CD4-positive, alpha-beta memory T cell (primary cell): Measurements from ENCODE around the gene SLC4A5. TPM values are rescaled to one million over a fixed set of nuclear protein-coding genes. Genes with fewer than 3 reads are reported as not detected.
A peak's percentile ranks its signal among the peaks of the same experiment; 100 is the strongest.

Experiments used
- CTCF ChIA-PET: fragments of 350-600 bp; sonication (Branson Sonifier 250); formaldehyde crosslinking; loops from one replicate; lab custom pipeline; 2021; ENCODE audit warnings: inconsistent platforms; ENCODE audit not compliant: partially characterized antibody; lab: Charles Lee
- POLR2A ChIA-PET: fragments of 350-600 bp; sonication (Branson Sonifier 250); formaldehyde crosslinking; loops from one replicate; lab custom pipeline; 2021; ENCODE audit not compliant: partially characterized antibody; lab: Charles Lee
- DNase-seq, 5 donors: peaks; one replicate each; pipeline versions ENCODE4 v3.0.0 to v3.0.0-alpha.2; 2020 to 2022; ENCODE audit warnings: mixed read lengths in 1 of 5
- H3K27ac ChIP-seq: one replicate; pipeline ENCODE4 v1.7.0; 2013; ENCODE audit warnings: low read depth, low read length
- H3K27me3 ChIP-seq: 2 replicates; pipeline ENCODE4 v1.7.0; 2013; ENCODE audit warnings: mild to moderate bottlenecking, low read length, moderate library complexity; ENCODE audit not compliant: insufficient read depth
- H3K36me3 ChIP-seq: 2 replicates; pipeline ENCODE4 v1.7.0; 2013; ENCODE audit warnings: mild to moderate bottlenecking, low read length, moderate library complexity; ENCODE audit not compliant: insufficient read depth
- H3K4me1 ChIP-seq: 2 replicates; pipeline ENCODE4 v1.7.0; 2013; ENCODE audit warnings: mild to moderate bottlenecking, low read length, moderate library complexity; ENCODE audit not compliant: insufficient read depth
- H3K4me3 ChIP-seq, 2 donors: one replicate each; pipeline ENCODE4 v1.7.0; 2013; ENCODE audit warnings: low read length in 2 of 2, mild to moderate bottlenecking in 1 of 2
- H3K9me3 ChIP-seq, 2 donors: one replicate each; pipeline ENCODE4 v1.7.0; 2013; ENCODE audit warnings: low read length in 2 of 2, control low read depth in 1 of 2; ENCODE audit not compliant: control insufficient read depth in 1 of 2
- H3K27ac Mint-ChIP-seq, 7 donors: one replicate each; pipeline ENCODE4 v1.8.0; 2020 to 2021; ENCODE audit warnings: mixed read lengths in 7 of 7, mild to moderate bottlenecking in 6 of 7, inconsistent platforms in 3 of 7, moderate library complexity in 3 of 7
- H3K27me3 Mint-ChIP-seq, 2 donors: one replicate each; pipeline ENCODE4 v1.8.0; 2020 to 2021; ENCODE audit warnings: mixed read lengths in 2 of 2
- H3K36me3 Mint-ChIP-seq, 2 donors: one replicate each; pipeline ENCODE4 v1.8.0; 2020 to 2021; ENCODE audit warnings: mixed read lengths in 2 of 2, inconsistent platforms in 1 of 2, mild to moderate bottlenecking in 1 of 2
- H3K4me1 Mint-ChIP-seq, 4 donors: one replicate each; pipeline ENCODE4 v1.8.0; 2020 to 2021; ENCODE audit warnings: mixed read lengths in 4 of 4, mild to moderate bottlenecking in 1 of 4
- H3K4me3 Mint-ChIP-seq, 8 donors: one replicate each; pipeline ENCODE4 v1.8.0; 2020 to 2021; ENCODE audit warnings: mixed read lengths in 8 of 8, mild to moderate bottlenecking in 7 of 8, moderate library complexity in 6 of 8, inconsistent platforms in 3 of 8
- H3K9me3 Mint-ChIP-seq, 8 donors: one replicate each; pipeline ENCODE4 v1.8.0; 2020 to 2021; ENCODE audit warnings: mixed read lengths in 8 of 8, mild to moderate bottlenecking in 5 of 8, inconsistent platforms in 3 of 8, moderate library complexity in 1 of 8
- intact Hi-C: fragments of 100-400 bp; cut with micrococcal nuclease; formaldehyde crosslinking; loops from one replicate; pipeline ENCODE4 v1.15.1; 2023
- polyA plus RNA-seq, 2 donors: library from polyadenylated mRNA; unstranded; fragments of 300-500 nt; fragmentation: Illumina TruSeq; gene quantifications; one replicate each; pipeline ENCODE4 v1.2.3, GENCODE V29; 2021
- total RNA-seq, 2 experiments: library from RNA; stranded (reverse); gene quantifications; one replicate each; pipeline ENCODE4 v1.2.3, GENCODE V29; 2021

The SLC4A5 gene, protein sequence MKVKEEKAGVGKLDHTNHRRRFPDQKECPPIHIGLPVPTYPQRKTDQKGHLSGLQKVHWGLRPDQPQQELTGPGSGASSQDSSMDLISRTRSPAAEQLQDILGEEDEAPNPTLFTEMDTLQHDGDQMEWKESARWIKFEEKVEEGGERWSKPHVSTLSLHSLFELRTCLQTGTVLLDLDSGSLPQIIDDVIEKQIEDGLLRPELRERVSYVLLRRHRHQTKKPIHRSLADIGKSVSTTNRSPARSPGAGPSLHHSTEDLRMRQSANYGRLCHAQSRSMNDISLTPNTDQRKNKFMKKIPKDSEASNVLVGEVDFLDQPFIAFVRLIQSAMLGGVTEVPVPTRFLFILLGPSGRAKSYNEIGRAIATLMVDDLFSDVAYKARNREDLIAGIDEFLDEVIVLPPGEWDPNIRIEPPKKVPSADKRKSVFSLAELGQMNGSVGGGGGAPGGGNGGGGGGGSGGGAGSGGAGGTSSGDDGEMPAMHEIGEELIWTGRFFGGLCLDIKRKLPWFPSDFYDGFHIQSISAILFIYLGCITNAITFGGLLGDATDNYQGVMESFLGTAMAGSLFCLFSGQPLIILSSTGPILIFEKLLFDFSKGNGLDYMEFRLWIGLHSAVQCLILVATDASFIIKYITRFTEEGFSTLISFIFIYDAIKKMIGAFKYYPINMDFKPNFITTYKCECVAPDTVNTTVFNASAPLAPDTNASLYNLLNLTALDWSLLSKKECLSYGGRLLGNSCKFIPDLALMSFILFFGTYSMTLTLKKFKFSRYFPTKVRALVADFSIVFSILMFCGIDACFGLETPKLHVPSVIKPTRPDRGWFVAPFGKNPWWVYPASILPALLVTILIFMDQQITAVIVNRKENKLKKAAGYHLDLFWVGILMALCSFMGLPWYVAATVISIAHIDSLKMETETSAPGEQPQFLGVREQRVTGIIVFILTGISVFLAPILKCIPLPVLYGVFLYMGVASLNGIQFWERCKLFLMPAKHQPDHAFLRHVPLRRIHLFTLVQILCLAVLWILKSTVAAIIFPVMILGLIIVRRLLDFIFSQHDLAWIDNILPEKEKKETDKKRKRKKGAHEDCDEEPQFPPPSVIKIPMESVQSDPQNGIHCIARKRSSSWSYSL
- total RNA-seq (10 to 100 TPM; 10.9 to 11.5 TPM), polyA plus RNA-seq (1 to 10 TPM in 1 of 2 donors, under 1 TPM in 1; 0.25 to 3.4 TPM)

DNA sequence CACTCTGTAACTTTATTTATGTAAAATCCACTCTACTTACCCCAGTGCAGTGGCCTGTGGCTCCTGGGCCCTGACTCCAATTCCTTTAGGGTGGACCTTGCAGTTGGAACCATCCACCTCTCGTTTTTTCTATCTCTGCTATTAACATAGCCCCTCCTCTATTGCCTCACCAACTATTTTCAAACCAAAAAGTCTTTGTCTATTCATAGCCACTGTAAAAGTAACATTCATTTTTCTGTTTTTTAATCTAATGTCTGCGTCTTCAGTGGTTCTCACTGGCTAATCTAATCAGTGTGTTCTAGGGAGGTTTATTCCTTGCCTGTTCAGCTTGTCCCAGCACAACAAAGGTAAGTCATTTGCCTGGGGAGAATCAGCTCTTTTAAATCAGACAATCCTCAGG is at the start of gene SLC4A5:
SLC4A5 (minus strand) TSS at position 101 of the 400 bp plus-strand sequence. CDS start 28,393 bp downstream, outside the sequence.
- intact Hi-C loops: no loop called here
- Mint-ChIP-seq H3K36me3 (peaks cover 0 to 10% of the 10 kb centered on the region in 2 donors), H3K27ac (peak within 1 kb of the TSS in 2 of 7 donors; percentile 1 to 14), H3K4me1 (no peaks in the 10 kb centered on the region), H3K27me3 (no peaks in the 10 kb centered on the region), H3K9me3 (peaks cover 0 to 2% (median 0%) of the 10 kb centered on the region in 8 donors), H3K4me3 (no peak within 1 kb of the TSS)
- Histone ChIP-seq H3K27me3 (no peaks in the 10 kb centered on the region), H3K9me3 (no peaks in the 10 kb centered on the region), H3K4me1 (no peaks in the 10 kb centered on the region), H3K36me3 (no peaks in the 10 kb centered on the region), H3K27ac (no peak within 1 kb of the TSS), H3K4me3 (no peak within 1 kb of the TSS)
- no peak for DNase-seq
- POLR2A ChIA-PET: no interaction called here
- CTCF ChIA-PET: interaction anchor here (2.6 to 12.8 kb wide), 2 partner anchors 8 to 93 kb away, joined by 14 to 303 read pairs; no protein-coding TSS in a partner anchor

DNA sequence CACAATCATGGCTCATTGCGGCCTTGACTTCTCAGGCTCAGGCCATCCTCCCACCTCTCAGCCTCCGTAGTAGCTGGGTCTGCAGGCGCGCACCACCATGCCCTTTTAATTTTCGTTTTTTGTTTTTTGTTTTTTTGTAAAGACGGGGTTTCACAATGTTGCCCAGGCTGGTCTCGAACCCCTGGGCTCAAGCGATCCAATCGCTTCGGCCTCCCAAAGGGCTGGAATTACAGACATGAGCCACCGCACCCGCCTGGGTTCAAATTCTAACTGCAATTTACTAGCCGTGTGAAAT is 49.2 kb upstream of the SLC4A5 start:
- H3K4me1 ChIP-seq: peaks cover 27% of the 10 kb centered on the region
- peak overlapping the region in 4 of 7 donors; percentile 99 to 100 (median 100) for H3K27ac Mint-ChIP-seq
- no peak overlapping the region for H3K27ac ChIP-seq
- no peaks in the 10 kb centered on the region for H3K9me3 ChIP-seq
- H3K4me1 Mint-ChIP-seq: peaks cover 5 to 13% (median 6%) of the 10 kb centered on the region in 4 donors
- no peaks in the 10 kb centered on the region for H3K36me3 ChIP-seq
- H3K27me3 Mint-ChIP-seq: peaks cover 0 to 5% of the 10 kb centered on the region in 2 donors
- H3K36me3 Mint-ChIP-seq: peaks cover 0 to 5% of the 10 kb centered on the region in 2 donors
- DNase-seq: no peak
- ChIA-PET POLR2A (interaction anchor here (0.6 to 2.6 kb wide), 16 partner anchors 9 to 655 kb away, joined by 3 to 34 read pairs (median 6); partner anchors contain the start of genes AUP1, C2orf81, DOK1 and HTRA2), CTCF (interaction anchor here (0.7 to 4.0 kb wide), 15 partner anchors 9 to 569 kb away, joined by 3 to 22 read pairs (median 4); partner anchors contain the start of genes INO80B, MTHFD2, STAMBP and WBP1)
- H3K9me3 Mint-ChIP-seq: no peaks in the 10 kb centered on the region
- no peaks in the 10 kb centered on the region for H3K27me3 ChIP-seq
- no peak overlapping the region for H3K4me3 ChIP-seq
- intact Hi-C loops: loop anchor here (1.0 to 10.0 kb wide), 10 partner anchors 29 to 1320 kb away; partner anchors contain the start of genes C2orf81, DOK1, LOXL3 and MTHFD2
- H3K4me3 Mint-ChIP-seq: peak overlapping the region in 5 of 8 donors; percentile 11 to 97 (median 49)

DNA sequence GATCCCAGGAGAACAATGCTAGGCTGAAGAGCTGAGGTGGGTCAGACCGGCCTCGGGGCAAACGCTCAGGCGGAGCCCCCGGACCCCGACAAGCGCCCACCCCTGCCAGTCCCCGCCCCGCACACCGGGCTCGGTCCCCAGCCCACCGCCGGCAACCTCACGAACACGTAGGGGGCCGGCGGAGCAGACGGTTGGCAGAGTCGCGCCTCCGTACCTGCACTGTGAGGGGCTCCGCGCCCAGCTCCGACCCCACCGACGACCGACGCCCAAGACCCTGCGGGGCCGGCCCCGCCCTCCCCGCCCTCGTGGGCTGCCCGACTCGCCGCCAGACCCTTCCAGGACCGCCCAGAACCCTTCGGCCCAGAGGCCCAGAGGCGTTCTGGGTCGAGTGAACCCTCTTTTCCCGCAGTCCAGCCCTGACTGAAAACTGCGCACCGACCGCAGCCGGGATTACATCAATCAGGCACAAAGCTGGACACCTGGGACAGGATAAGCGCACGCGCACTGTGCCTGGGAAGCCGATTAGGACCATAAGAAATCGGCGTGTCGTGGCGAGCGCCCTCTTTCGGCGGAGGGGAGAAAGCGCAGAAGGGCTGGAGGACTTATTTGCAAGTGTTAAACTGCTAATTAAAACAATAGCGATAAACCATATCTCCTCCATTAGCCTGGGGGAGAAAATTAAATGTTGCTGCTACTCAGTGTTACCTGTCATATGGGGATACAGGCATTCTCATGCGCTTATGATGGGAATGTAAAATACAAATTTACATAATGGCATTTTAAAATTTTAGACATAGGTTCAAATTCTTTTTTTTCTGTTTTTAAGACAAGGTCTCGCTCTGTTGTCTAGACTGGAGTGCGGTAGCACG is 48.6 kb upstream of the SLC4A5 start:
- Mint-ChIP-seq H3K9me3 (no peaks in the 10 kb centered on the region), H3K27me3 (peaks cover 0 to 5% of the 10 kb centered on the region in 2 donors), H3K36me3 (peaks cover 0 to 5% of the 10 kb centered on the region in 2 donors), H3K4me1 (peaks cover 5 to 13% (median 6%) of the 10 kb centered on the region in 4 donors), H3K27ac (peak overlapping the region in 6 of 7 donors; percentile 99 to 100 (median 100)), H3K4me3 (peak overlapping the region in 5 of 8 donors; percentile 96 to 99 (median 97))
- no peaks in the 10 kb centered on the region for H3K27me3 ChIP-seq
- peak; percentile 92 to 96 (median 94) for DNase-seq
- H3K4me1 ChIP-seq: peaks cover 27% of the 10 kb centered on the region
- intact Hi-C loops: loop anchor here (1.0 to 10.0 kb wide), 11 partner anchors 29 to 1320 kb away; partner anchors contain the start of genes C2orf81, DOK1, LOXL3 and MTHFD2
- H3K9me3 ChIP-seq: no peaks in the 10 kb centered on the region
- POLR2A ChIA-PET: interaction anchor here (0.6 to 2.6 kb wide), 22 partner anchors 9 to 655 kb away, joined by 3 to 34 read pairs (median 4); partner anchors contain the start of genes AUP1, C2orf81, DOK1 and HTRA2
- H3K36me3 ChIP-seq: no peaks in the 10 kb centered on the region
- peak overlapping the region; percentile 84 to 90 for H3K4me3 ChIP-seq
- CTCF ChIA-PET: interaction anchor here (0.6 to 4.0 kb wide), 28 partner anchors 9 to 568 kb away, joined by 3 to 22 read pairs (median 4); partner anchors contain the start of genes AUP1, BOLA3, HTRA2 and INO80B
- H3K27ac ChIP-seq: peak overlapping the region; percentile 88

DNA sequence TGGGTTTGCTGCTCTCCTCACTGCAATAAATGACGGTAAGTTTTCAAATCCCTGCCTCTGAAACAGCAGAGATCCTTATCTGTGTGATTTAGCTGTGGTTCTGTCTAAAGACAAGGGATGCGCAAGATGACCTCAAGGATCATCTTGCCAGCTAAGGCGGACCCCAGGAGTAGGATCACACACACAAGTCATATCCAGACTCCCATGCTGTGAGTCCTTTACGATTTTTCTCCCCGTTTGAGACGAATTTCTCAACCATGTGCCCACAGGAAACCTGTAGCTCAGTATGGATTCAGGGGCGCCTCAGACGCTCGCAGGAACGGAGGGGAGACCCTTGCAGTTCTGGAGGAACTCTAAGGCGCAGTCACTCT is 48.0 kb upstream of the SLC4A5 start:
- intact Hi-C loops: loop anchor here (1.0 to 10.0 kb wide), 7 partner anchors 63 to 1319 kb away; partner anchors contain the start of genes DOK1, LOXL3, MTHFD2 and SFXN5
- Mint-ChIP-seq H3K4me1 (peaks cover 5 to 13% (median 6%) of the 10 kb centered on the region in 4 donors), H3K4me3 (peak overlapping the region in 5 of 8 donors; percentile 96 to 99 (median 97)), H3K27ac (peak overlapping the region in 6 of 7 donors; percentile 89 to 100 (median 94)), H3K9me3 (no peaks in the 10 kb centered on the region), H3K36me3 (peaks cover 0 to 5% of the 10 kb centered on the region in 2 donors), H3K27me3 (peaks cover 0 to 5% of the 10 kb centered on the region in 2 donors)
- CTCF ChIA-PET: interaction anchor here (0.6 to 4.0 kb wide), 27 partner anchors 9 to 567 kb away, joined by 3 to 22 read pairs (median 4); partner anchors contain the start of genes AUP1, BOLA3, HTRA2 and INO80B
- peak overlapping the region; percentile 84 to 90 for H3K4me3 ChIP-seq
- H3K27ac ChIP-seq: peak overlapping the region; percentile 88
- H3K36me3 ChIP-seq: no peaks in the 10 kb centered on the region
- H3K4me1 ChIP-seq: peaks cover 27% of the 10 kb centered on the region
- POLR2A ChIA-PET: interaction anchor here (0.7 to 2.6 kb wide), 22 partner anchors 8 to 654 kb away, joined by 3 to 34 read pairs (median 4); partner anchors contain the start of genes AUP1, C2orf81, DOK1 and HTRA2
- DNase-seq: no peak
- no peaks in the 10 kb centered on the region for H3K27me3 ChIP-seq
- H3K9me3 ChIP-seq: no peaks in the 10 kb centered on the region

DNA sequence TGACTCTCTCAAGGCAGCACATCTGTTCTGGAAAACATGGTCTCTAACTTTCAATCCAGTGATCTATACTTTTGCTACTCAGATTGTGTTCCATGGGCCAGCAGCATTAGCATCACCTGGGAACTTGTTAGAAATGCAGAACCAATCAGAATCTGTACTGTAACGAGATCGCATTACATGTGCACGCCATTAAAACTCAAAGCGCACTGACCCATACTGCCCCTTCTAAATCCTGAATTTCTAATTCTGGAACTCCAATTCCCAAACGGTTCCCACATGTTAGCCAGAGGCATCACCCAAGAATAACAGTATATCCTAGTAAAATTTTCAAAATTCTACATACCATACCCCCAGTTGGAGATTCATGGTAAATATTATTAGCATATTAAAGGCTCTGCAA is 47.4 kb upstream of the SLC4A5 start:
- peaks cover 0 to 5% of the 10 kb centered on the region in 2 donors for H3K27me3 Mint-ChIP-seq
- peaks cover 5 to 13% (median 6%) of the 10 kb centered on the region in 4 donors for H3K4me1 Mint-ChIP-seq
- Histone ChIP-seq H3K27ac (no peak overlapping the region), H3K4me3 (no peak overlapping the region), H3K36me3 (no peaks in the 10 kb centered on the region), H3K9me3 (no peaks in the 10 kb centered on the region), H3K27me3 (no peaks in the 10 kb centered on the region), H3K4me1 (peaks cover 27% of the 10 kb centered on the region)
- H3K4me3 Mint-ChIP-seq: peak overlapping the region in 4 of 8 donors; percentile 53 to 99 (median 84)
- peak overlapping the region in 3 of 7 donors; percentile 28 to 40 (median 32) for H3K27ac Mint-ChIP-seq
- CTCF ChIA-PET: interaction anchor here (1.0 to 4.0 kb wide), 15 partner anchors 8 to 198 kb away, joined by 3 to 22 read pairs (median 6); partner anchors contain the start of genes AUP1, HTRA2, INO80B and MTHFD2
- no peak for DNase-seq
- H3K36me3 Mint-ChIP-seq: peaks cover 0 to 5% of the 10 kb centered on the region in 2 donors
- intact Hi-C loops: loop anchor here (1.0 to 10.0 kb wide), 7 partner anchors 64 to 1318 kb away; partner anchors contain the start of genes DOK1, LOXL3, MTHFD2 and SFXN5
- H3K9me3 Mint-ChIP-seq: no peaks in the 10 kb centered on the region
- POLR2A ChIA-PET: interaction anchor here (0.7 to 2.6 kb wide), 11 partner anchors 12 to 653 kb away, joined by 3 to 34 read pairs (median 4); partner anchors contain the start of genes C2orf81, INO80B, MOB1A and TPRKB
